Esophagus squamous epithelium (tissue), 4 donors: ENCODE measurements around the gene PHACTR1.

Experiments used
- CTCF ChIP-seq, 6 experiments: fragments of 450-650 bp in 4 of 6; fragments of 200-600 bp in 2 of 6; sonication (generic) in 2 of 6; IDR thresholded peaks; one replicate each; pipeline ENCODE4 v1.5.1; 2016 to 2019; ENCODE audit warnings: antibody characterized with exemption in 6 of 6, mild to moderate bottlenecking in 4 of 6, moderate library complexity in 4 of 6
- POLR2A ChIP-seq, 4 donors: fragments of 450-650 bp; IDR thresholded peaks; one replicate each; pipeline ENCODE4 v1.6.1; 2017; ENCODE audit warnings: antibody characterized with exemption in 4 of 4, mild to moderate bottlenecking in 4 of 4, moderate library complexity in 3 of 4

GRCh38 chr6:13166269-13166668, 449.7 kb downstream of the PHACTR1 start:
- TF ChIP-seq CTCF (IDR thresholded peaks at IDR 0.05) (no peak), POLR2A (IDR thresholded peaks at IDR 0.05) (no peak)
